ENCODE measurements around the gene TNNT2.

Gene TNNT2

GRCh38 chr1:201391651-201392511 is 14.4 kb upstream of the TNNT2 start:
- no peaks in the 10 kb centered on the region for H3K36me3 ChIP-seq (ENCODE audit: control insufficient read depth, insufficient read depth, low read length)
- no peak overlapping the region for H3K9ac ChIP-seq
- H3K4me2 ChIP-seq (ENCODE audit: low read length), result no peak overlapping the region
- no peaks in the 10 kb centered on the region for H3K79me2 ChIP-seq
- no peaks in the 10 kb centered on the region for H3K27me3 ChIP-seq (ENCODE audit: control insufficient read depth, insufficient read depth, low read length)
- no peaks in the 10 kb centered on the region for H3K4me1 ChIP-seq
- no peak overlapping the region for H3K4me3 ChIP-seq (ENCODE audit: low read depth, low read length)
- no peak overlapping the region for H3K27ac ChIP-seq
- no peak for TF ChIP-seq CTCF (IDR thresholded peaks at IDR 0.05)
- H3K9me3 ChIP-seq (ENCODE audit: control insufficient read depth, low read length), result no peaks in the 10 kb centered on the region
- H2AFZ ChIP-seq, result no peak overlapping the region

- TF ChIP-seq CTCF (IDR thresholded peaks at IDR 0.05), result no peak
Measured at GRCh38 chr1:201391225-201391624, 13.7 kb upstream of the TNNT2 start.

GRCh38 chr1:201389051-201389450 is 11.6 kb upstream of the TNNT2 start:
- H3K4me2 ChIP-seq (ENCODE audit: low read length), result no peak overlapping the region
- no peaks in the 10 kb centered on the region for H3K9me3 ChIP-seq (ENCODE audit: control insufficient read depth, low read length)
- no peaks in the 10 kb centered on the region for H3K36me3 ChIP-seq (ENCODE audit: control insufficient read depth, insufficient read depth, low read length)
- TF ChIP-seq CTCF (IDR thresholded peaks at IDR 0.05), result no peak
- H3K4me3 ChIP-seq (ENCODE audit: low read depth, low read length), result no peak overlapping the region
- no peaks in the 10 kb centered on the region for H3K4me1 ChIP-seq
- no peak overlapping the region for H3K27ac ChIP-seq
- H3K27me3 ChIP-seq (ENCODE audit: control insufficient read depth, insufficient read depth, low read length), result no peaks in the 10 kb centered on the region
- no peak overlapping the region for H3K9ac ChIP-seq
- H3K79me2 ChIP-seq, result no peaks in the 10 kb centered on the region
- H2AFZ ChIP-seq, result no peak overlapping the region

More at GRCh38 chr1:201391225-201391624, 13.7 kb upstream of the TNNT2 start:
- no peaks in the 10 kb centered on the region for H3K79me2 ChIP-seq
- no peaks in the 10 kb centered on the region for H3K9me3 ChIP-seq (ENCODE audit: control insufficient read depth, low read length)
- H3K4me3 ChIP-seq (ENCODE audit: low read depth, low read length), result no peak overlapping the region
- H3K9ac ChIP-seq, result no peak overlapping the region
- H3K27ac ChIP-seq, result no peak overlapping the region
- H3K36me3 ChIP-seq (ENCODE audit: control insufficient read depth, insufficient read depth, low read length), result no peaks in the 10 kb centered on the region
- H3K27me3 ChIP-seq (ENCODE audit: control insufficient read depth, insufficient read depth, low read length), result no peaks in the 10 kb centered on the region
- H3K4me1 ChIP-seq, result no peaks in the 10 kb centered on the region
- no peak overlapping the region for H3K4me2 ChIP-seq (ENCODE audit: low read length)
- H2AFZ ChIP-seq, result no peak overlapping the region

- no peaks in the 10 kb centered on the region for H3K9me3 ChIP-seq (ENCODE audit: control insufficient read depth, low read length)
- H3K4me1 ChIP-seq, result no peaks in the 10 kb centered on the region
- no peaks in the 10 kb centered on the region for H3K79me2 ChIP-seq
- no peak overlapping the region for H3K9ac ChIP-seq
- H3K27ac ChIP-seq, result no peak overlapping the region
- H3K27me3 ChIP-seq (ENCODE audit: control insufficient read depth, insufficient read depth, low read length), result no peaks in the 10 kb centered on the region
- H3K36me3 ChIP-seq (ENCODE audit: control insufficient read depth, insufficient read depth, low read length), result no peaks in the 10 kb centered on the region
- no peak for TF ChIP-seq CTCF (IDR thresholded peaks at IDR 0.05)
- H3K4me3 ChIP-seq (ENCODE audit: low read depth, low read length), result no peak overlapping the region
- H3K4me2 ChIP-seq (ENCODE audit: low read length), result no peak overlapping the region
- no peak overlapping the region for H2AFZ ChIP-seq
Measured at GRCh38 chr1:201386208-201386607, 8.7 kb upstream of the TNNT2 start.

Measured in parathyroid adenoma (tissue), 2 donors.